SK-N-SH (cell line): ENCODE data around the gene TACR2.
A peak's percentile ranks its signal among the peaks of the same experiment; 100 is the strongest.

Source experiments
- CHD2 ChIP-seq: fragments of 150-350 bp; IDR thresholded peaks from 2 replicates; pipeline ENCODE4 v1.6.1; 2018; ENCODE audit warnings: low read length; ENCODE audit not compliant: partially characterized antibody
- EZH2phosphoT487 ChIP-seq: fragments of 200-600 bp; sonication (generic); IDR thresholded peaks from 2 replicates; pipeline ENCODE4 v1.6.1; 2017; ENCODE audit warnings: low read depth, mixed run types, mild to moderate bottlenecking, antibody characterized with exemption, moderate library complexity, borderline replicate concordance
- JUND ChIP-seq: IDR thresholded peaks from 2 replicates; pipeline ENCODE4 v1.4.0; 2012
- POLR2AphosphoS5 ChIP-seq: IDR thresholded peaks from 2 replicates; pipeline ENCODE4 v1.6.1; 2012; ENCODE audit warnings: low read depth, low read length
- RAD21 ChIP-seq: IDR thresholded peaks from 2 replicates; pipeline ENCODE4 v1.6.1; 2012; ENCODE audit warnings: mild to moderate bottlenecking, low read length
- RFX5 ChIP-seq: IDR thresholded peaks from 2 replicates; pipeline ENCODE4 v1.6.1; 2012; ENCODE audit warnings: mild to moderate bottlenecking, improper control_type of control experiment, low read length
- RXRA ChIP-seq: IDR thresholded peaks from 2 replicates; pipeline ENCODE4 v1.4.0; 2012; ENCODE audit warnings: low read depth, mild to moderate bottlenecking, borderline replicate concordance
- SIN3A ChIP-seq: IDR thresholded peaks from 2 replicates; pipeline ENCODE4 v1.6.1; 2012; ENCODE audit warnings: low read depth, mild to moderate bottlenecking, low read length, moderate library complexity, borderline replicate concordance
- YY1 ChIP-seq: IDR thresholded peaks from 2 replicates; pipeline ENCODE4 v1.4.0; 2012; ENCODE audit warnings: low read depth, mild to moderate bottlenecking
- TF ChIP-seq, protein P1 (sequence below): IDR thresholded peaks from 2 replicates; pipeline ENCODE4 v1.6.1; 2012; ENCODE audit warnings: mild to moderate bottlenecking, low read depth, low read length, moderate library complexity
- TF ChIP-seq, protein P2 (sequence below): fragments of 200-600 bp; sonication (generic); IDR thresholded peaks from 2 replicates; pipeline ENCODE4 v1.6.1; 2017; ENCODE audit warnings: antibody characterized with exemption, mild to moderate bottlenecking, moderate library complexity
- TF ChIP-seq, protein P3 (sequence below): IDR thresholded peaks from 2 replicates; pipeline ENCODE4 v1.4.0; 2012; ENCODE audit warnings: low read depth
- TF ChIP-seq, protein P4 (sequence below): fragments of 150-350 bp; IDR thresholded peaks from 2 replicates; pipeline ENCODE4 v1.6.1; 2017; ENCODE audit warnings: antibody characterized with exemption, low read length, low read depth, borderline replicate concordance

DNA sequence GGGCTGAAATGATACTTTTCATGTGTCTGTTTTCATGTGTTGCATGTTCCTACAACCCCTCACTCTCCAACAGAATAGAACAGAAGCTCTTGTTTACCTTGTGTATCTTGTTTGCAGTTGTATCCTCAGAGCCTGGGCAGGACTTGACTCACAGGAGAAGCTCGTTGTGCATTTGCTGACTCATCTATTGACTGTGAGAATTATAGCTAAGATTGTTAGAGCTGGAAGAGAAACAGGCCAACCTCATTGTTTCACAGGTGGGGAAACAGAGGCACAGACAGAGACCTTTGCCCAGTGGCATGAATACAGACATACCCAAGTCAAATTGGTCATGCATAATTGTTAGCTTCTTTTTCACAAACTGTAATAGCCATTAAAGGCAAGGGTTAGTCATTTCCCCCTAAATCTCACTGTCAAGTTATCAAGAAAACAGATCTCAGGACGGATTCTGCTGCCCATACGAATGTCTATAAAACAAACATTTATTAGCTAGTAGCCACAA, 30.0 kb upstream of the TACR2 start:
- TF ChIP-seq, protein P1, sequence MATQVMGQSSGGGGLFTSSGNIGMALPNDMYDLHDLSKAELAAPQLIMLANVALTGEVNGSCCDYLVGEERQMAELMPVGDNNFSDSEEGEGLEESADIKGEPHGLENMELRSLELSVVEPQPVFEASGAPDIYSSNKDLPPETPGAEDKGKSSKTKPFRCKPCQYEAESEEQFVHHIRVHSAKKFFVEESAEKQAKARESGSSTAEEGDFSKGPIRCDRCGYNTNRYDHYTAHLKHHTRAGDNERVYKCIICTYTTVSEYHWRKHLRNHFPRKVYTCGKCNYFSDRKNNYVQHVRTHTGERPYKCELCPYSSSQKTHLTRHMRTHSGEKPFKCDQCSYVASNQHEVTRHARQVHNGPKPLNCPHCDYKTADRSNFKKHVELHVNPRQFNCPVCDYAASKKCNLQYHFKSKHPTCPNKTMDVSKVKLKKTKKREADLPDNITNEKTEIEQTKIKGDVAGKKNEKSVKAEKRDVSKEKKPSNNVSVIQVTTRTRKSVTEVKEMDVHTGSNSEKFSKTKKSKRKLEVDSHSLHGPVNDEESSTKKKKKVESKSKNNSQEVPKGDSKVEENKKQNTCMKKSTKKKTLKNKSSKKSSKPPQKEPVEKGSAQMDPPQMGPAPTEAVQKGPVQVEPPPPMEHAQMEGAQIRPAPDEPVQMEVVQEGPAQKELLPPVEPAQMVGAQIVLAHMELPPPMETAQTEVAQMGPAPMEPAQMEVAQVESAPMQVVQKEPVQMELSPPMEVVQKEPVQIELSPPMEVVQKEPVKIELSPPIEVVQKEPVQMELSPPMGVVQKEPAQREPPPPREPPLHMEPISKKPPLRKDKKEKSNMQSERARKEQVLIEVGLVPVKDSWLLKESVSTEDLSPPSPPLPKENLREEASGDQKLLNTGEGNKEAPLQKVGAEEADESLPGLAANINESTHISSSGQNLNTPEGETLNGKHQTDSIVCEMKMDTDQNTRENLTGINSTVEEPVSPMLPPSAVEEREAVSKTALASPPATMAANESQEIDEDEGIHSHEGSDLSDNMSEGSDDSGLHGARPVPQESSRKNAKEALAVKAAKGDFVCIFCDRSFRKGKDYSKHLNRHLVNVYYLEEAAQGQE = no peak
- TF ChIP-seq, protein P2, sequence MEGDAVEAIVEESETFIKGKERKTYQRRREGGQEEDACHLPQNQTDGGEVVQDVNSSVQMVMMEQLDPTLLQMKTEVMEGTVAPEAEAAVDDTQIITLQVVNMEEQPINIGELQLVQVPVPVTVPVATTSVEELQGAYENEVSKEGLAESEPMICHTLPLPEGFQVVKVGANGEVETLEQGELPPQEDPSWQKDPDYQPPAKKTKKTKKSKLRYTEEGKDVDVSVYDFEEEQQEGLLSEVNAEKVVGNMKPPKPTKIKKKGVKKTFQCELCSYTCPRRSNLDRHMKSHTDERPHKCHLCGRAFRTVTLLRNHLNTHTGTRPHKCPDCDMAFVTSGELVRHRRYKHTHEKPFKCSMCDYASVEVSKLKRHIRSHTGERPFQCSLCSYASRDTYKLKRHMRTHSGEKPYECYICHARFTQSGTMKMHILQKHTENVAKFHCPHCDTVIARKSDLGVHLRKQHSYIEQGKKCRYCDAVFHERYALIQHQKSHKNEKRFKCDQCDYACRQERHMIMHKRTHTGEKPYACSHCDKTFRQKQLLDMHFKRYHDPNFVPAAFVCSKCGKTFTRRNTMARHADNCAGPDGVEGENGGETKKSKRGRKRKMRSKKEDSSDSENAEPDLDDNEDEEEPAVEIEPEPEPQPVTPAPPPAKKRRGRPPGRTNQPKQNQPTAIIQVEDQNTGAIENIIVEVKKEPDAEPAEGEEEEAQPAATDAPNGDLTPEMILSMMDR = no peak
- TF ChIP-seq YY1 (no peak), RAD21 (no peak), RFX5 (no peak), POLR2AphosphoS5 (no peak), RXRA (peak; percentile 37; the same call in 1 of the 2 replicates), CHD2 (no peak), SIN3A (no peak), EZH2phosphoT487 (no peak), JUND (peak; percentile 90)
- TF ChIP-seq, protein P3, sequence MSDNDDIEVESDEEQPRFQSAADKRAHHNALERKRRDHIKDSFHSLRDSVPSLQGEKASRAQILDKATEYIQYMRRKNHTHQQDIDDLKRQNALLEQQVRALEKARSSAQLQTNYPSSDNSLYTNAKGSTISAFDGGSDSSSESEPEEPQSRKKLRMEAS = peak; percentile 25; the same call in 1 of the 2 replicates
- TF ChIP-seq, protein P4, sequence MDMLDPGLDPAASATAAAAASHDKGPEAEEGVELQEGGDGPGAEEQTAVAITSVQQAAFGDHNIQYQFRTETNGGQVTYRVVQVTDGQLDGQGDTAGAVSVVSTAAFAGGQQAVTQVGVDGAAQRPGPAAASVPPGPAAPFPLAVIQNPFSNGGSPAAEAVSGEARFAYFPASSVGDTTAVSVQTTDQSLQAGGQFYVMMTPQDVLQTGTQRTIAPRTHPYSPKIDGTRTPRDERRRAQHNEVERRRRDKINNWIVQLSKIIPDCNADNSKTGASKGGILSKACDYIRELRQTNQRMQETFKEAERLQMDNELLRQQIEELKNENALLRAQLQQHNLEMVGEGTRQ = no peak
